ENCODE measurements around the gene CD58. TPM values are rescaled to one million over a fixed set of nuclear protein-coding genes. Genes with fewer than 3 reads are reported as not detected.

CD58 gene
- total RNA-seq, 4 donors from 2014 or later: 14.3 to 32.4 (median 24.8) TPM

DNA sequence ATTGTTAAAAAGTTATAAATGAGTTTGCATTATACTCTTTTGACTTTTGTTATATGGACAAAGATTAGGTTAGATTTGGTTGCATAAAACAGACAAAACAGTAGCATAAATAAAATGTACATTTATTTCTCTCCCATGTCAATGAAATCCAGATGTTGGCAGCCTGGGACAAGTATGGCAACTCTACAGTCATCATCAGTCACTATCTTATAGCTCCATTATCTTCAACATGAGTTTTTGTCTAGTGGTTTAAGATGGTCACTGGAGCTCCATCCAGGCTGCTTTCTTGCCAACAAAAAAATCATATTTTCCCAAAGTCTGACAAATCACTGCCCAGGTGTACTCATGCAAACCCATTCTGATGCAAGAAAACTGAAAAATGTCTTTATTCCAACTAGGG, 83.8 kb downstream of the CD58 start:
- ATAC-seq: no peak
- Histone ChIP-seq H3K27ac (no peak overlapping the region), H3K9me3 (no peaks in the 10 kb centered on the region), H3K27me3 (peaks cover 3% of the 10 kb centered on the region), H3K4me1 (peaks cover 0 to 10% (median 5%) of the 10 kb centered on the region in 3 donors), H3K4me3 (no peak overlapping the region), H3K36me3 (no peaks in the 10 kb centered on the region)
- TF ChIP-seq, protein P1, sequence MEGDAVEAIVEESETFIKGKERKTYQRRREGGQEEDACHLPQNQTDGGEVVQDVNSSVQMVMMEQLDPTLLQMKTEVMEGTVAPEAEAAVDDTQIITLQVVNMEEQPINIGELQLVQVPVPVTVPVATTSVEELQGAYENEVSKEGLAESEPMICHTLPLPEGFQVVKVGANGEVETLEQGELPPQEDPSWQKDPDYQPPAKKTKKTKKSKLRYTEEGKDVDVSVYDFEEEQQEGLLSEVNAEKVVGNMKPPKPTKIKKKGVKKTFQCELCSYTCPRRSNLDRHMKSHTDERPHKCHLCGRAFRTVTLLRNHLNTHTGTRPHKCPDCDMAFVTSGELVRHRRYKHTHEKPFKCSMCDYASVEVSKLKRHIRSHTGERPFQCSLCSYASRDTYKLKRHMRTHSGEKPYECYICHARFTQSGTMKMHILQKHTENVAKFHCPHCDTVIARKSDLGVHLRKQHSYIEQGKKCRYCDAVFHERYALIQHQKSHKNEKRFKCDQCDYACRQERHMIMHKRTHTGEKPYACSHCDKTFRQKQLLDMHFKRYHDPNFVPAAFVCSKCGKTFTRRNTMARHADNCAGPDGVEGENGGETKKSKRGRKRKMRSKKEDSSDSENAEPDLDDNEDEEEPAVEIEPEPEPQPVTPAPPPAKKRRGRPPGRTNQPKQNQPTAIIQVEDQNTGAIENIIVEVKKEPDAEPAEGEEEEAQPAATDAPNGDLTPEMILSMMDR (IDR thresholded peaks at IDR 0.05): no peak
- TF ChIP-seq EP300 (IDR thresholded peaks at IDR 0.05): no peak
- TF ChIP-seq POLR2AphosphoS5 (IDR thresholded peaks at IDR 0.05): no peak
- TF ChIP-seq POLR2A (IDR thresholded peaks at IDR 0.05): no peak

DNA sequence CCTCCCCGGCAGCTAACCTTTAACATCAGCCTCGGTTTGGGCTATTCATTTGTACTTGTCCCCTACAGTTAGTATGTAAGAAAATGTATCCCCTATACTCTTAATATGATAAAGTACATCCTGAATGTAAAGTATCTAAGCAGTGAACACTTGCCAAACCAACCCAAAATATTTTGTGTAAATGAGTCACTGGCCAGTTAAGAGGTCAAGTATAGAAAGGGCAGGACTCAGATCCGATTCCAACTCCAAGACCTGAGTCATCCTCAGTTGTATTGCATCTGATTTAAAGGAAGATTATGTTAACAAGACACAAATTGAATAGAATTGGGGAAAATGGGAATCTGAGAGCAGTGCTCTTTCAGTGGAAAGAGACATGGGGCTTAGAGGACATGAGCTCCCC, 84.4 kb downstream of the CD58 start:
- Histone ChIP-seq H3K36me3 (no peaks in the 10 kb centered on the region), H3K27ac (no peak overlapping the region), H3K4me3 (no peak overlapping the region), H3K9me3 (no peaks in the 10 kb centered on the region), H3K27me3 (peaks cover 3% of the 10 kb centered on the region), H3K4me1 (peaks cover 0 to 10% (median 5%) of the 10 kb centered on the region in 3 donors)
- WGBS, 2 donors (ENCODE audit: low coverage in 1 of 2): 71 to 79% methylated on average over 2 to 3 of the region's 3 CpGs
- TF ChIP-seq POLR2AphosphoS5 (IDR thresholded peaks at IDR 0.05) (no peak), POLR2A (IDR thresholded peaks at IDR 0.05) (no peak), EP300 (IDR thresholded peaks at IDR 0.05) (no peak)
- TF ChIP-seq, protein P1 (IDR thresholded peaks at IDR 0.05): no peak
- no peak for ATAC-seq

DNA sequence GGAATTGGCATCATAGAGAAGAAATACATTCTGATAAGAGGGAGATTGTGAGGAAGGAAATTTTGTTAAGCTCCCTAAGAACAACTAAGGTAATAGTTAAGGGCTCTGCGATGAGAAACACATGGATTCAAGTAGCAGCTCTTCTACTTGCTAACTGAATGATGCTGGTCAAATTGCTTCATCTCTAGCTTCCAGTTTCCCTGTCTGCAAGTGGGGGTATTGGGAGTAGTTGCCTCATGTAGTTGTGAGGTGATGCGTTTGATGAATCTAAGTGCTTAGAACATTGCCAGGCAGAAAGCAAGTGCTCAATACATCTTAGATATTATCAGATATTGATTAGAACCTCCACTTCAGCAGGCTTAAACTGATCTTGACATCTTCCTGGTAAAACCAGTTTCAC, 84.8 kb downstream of the CD58 start:
- peaks cover 3% of the 10 kb centered on the region for H3K27me3 ChIP-seq
- peaks cover 0 to 10% (median 5%) of the 10 kb centered on the region in 3 donors for H3K4me1 ChIP-seq
- TF ChIP-seq EP300 (IDR thresholded peaks at IDR 0.05) (no peak), POLR2AphosphoS5 (IDR thresholded peaks at IDR 0.05) (no peak), POLR2A (IDR thresholded peaks at IDR 0.05) (no peak)
- TF ChIP-seq, protein P1 (IDR thresholded peaks at IDR 0.05): no peak
- H3K36me3 ChIP-seq: no peaks in the 10 kb centered on the region
- 93 to 100% methylated on average over 1 to 2 of the region's 2 CpGs for WGBS, 2 donors (ENCODE audit: low coverage in 1 of 2)
- H3K27ac ChIP-seq: no peak overlapping the region
- no peaks in the 10 kb centered on the region for H3K9me3 ChIP-seq
- ATAC-seq: no peak
- no peak overlapping the region for H3K4me3 ChIP-seq

DNA sequence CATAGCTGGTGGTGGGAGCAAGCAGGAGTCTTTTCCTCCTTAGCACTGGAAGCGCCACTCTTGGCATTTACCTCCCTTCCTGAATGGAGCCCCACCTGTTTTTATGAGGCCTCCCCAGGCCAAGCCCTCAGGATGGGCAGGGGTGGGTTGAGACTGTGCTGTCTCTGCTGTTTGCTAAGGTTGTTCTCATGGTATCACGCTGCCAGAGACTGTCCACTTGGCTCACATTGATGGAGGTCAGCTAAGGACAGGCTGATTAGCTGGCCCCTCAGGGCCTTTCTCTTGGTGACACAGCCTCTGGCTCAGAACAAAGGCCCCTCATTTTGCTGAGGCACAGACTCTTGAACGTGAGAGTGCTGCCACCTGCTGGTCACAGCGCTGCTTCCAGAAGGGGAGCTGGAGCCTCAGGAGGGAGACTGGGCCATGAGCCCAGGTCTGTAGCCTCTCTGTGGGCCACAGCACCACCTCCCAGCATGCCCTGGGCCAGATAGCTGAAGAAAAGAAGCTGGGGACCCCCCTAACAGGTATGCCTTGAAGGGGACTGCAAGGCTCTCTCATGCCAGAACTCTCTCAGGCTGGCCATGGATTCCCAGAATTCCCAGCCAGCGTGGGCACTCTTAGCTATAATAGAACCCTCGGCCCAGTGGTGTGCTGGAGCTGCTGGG, 85.6 kb downstream of the CD58 start:
- TF ChIP-seq, protein P1 (IDR thresholded peaks at IDR 0.05): peak; percentile 83 to 96 (median 88)
- TF ChIP-seq EP300 (IDR thresholded peaks at IDR 0.05): no peak
- H3K36me3 ChIP-seq: no peaks in the 10 kb centered on the region
- H3K4me3 ChIP-seq: no peak overlapping the region
- no peaks in the 10 kb centered on the region for H3K9me3 ChIP-seq
- peaks cover 3% of the 10 kb centered on the region for H3K27me3 ChIP-seq
- H3K4me1 ChIP-seq: peaks cover 0 to 10% (median 5%) of the 10 kb centered on the region in 3 donors
- ATAC-seq: peak; percentile 81
- H3K27ac ChIP-seq: no peak overlapping the region
- 13 to 47% methylated on average over 3 to 4 of the region's 6 CpGs for WGBS, 2 donors (ENCODE audit: low coverage in 1 of 2)
